Mesendoderm (in vitro differentiated cells): ENCODE measurements around the gene ADGRG1.

ENCODE experiments used
- DNase-seq: peaks from one replicate; pipeline ENCODE4 v3.0.0; 2013
- H2AK5ac ChIP-seq: 2 replicates; pipeline ENCODE4 v1.6.1; 2013; ENCODE audit warnings: low read length, inconsistent platforms
- H2BK120ac ChIP-seq: 2 replicates; pipeline ENCODE4 v1.6.1; 2013; ENCODE audit warnings: low read depth, mild to moderate bottlenecking, low read length, moderate library complexity, mixed read lengths
- H2BK15ac ChIP-seq: replicated peaks from 2 replicates; pipeline ENCODE4 v1.6.1; 2013; ENCODE audit warnings: low read depth, mild to moderate bottlenecking, moderate library complexity
- H2BK5ac ChIP-seq: 2 replicates; pipeline ENCODE4 v1.6.1; 2013; ENCODE audit warnings: low read length, inconsistent platforms
- H3K18ac ChIP-seq: 2 replicates; pipeline ENCODE4 v1.6.1; 2013; ENCODE audit warnings: mild to moderate bottlenecking, low read length, mixed read lengths
- H3K23ac ChIP-seq: one replicate; pipeline ENCODE4 v1.6.1; 2013; ENCODE audit warnings: low read length
- H3K27ac ChIP-seq: 2 replicates; pipeline ENCODE4 v1.5.1; 2013; ENCODE audit warnings: low read depth, mild to moderate bottlenecking, inconsistent platforms, low read length, moderate library complexity
- H3K27me3 ChIP-seq: 2 replicates; pipeline ENCODE4 v1.6.1; 2013; ENCODE audit warnings: low read length, control low read depth, mild to moderate bottlenecking, inconsistent platforms; ENCODE audit not compliant: insufficient read depth, poor library complexity
- H3K36me3 ChIP-seq: 2 replicates; pipeline ENCODE4 v1.6.1; 2013; ENCODE audit warnings: low read length, inconsistent platforms; ENCODE audit not compliant: control insufficient read depth, insufficient read depth
- H3K4ac ChIP-seq: one replicate; pipeline ENCODE4 v1.6.1; 2013; ENCODE audit warnings: low read depth, mild to moderate bottlenecking, low read length, moderate library complexity
- H3K4me1 ChIP-seq: 2 replicates; pipeline ENCODE4 v1.6.1; 2013; ENCODE audit warnings: low read depth, low read length, inconsistent platforms; ENCODE audit not compliant: control insufficient read depth
- H3K4me2 ChIP-seq: 2 replicates; pipeline ENCODE4 v1.6.1; 2013; ENCODE audit warnings: low read length
- H3K4me3 ChIP-seq: 2 replicates; pipeline ENCODE4 v1.5.1; 2013; ENCODE audit warnings: mild to moderate bottlenecking, low read length
- H3K56ac ChIP-seq: one replicate; pipeline ENCODE4 v1.6.1; 2013; ENCODE audit warnings: low read length
- H3K79me1 ChIP-seq: 2 replicates; pipeline ENCODE4 v1.6.1; 2013; ENCODE audit warnings: low read length, inconsistent platforms
- H3K79me2 ChIP-seq: 2 replicates; pipeline ENCODE4 v1.6.1; 2013; ENCODE audit warnings: mild to moderate bottlenecking, low read length; ENCODE audit not compliant: control insufficient read depth, insufficient read depth
- H3K9ac ChIP-seq: 2 replicates; pipeline ENCODE4 v1.6.1; 2013; ENCODE audit warnings: low read length, inconsistent platforms
- H4K5ac ChIP-seq: one replicate; pipeline ENCODE4 v1.6.1; 2013; ENCODE audit warnings: low read length
- H4K8ac ChIP-seq: one replicate; pipeline ENCODE4 v1.6.1; 2013; ENCODE audit warnings: low read depth, mild to moderate bottlenecking, control low read depth, low read length, moderate library complexity
- WGBS: extraction: QIAGEN DNeasy Blood & Tissue Kit; methylation state at CpG from one replicate; pipeline ENCODE4 v1.1.7; 2013; ENCODE audit warnings: low lambda C conversion rate, missing lambda C conversion rate; ENCODE audit not compliant: insufficient coverage; ENCODE audit errors: extremely low coverage; 5-methylcytosine and 5-hydroxymethylcytosine counted together

Gene ADGRG1

DNA sequence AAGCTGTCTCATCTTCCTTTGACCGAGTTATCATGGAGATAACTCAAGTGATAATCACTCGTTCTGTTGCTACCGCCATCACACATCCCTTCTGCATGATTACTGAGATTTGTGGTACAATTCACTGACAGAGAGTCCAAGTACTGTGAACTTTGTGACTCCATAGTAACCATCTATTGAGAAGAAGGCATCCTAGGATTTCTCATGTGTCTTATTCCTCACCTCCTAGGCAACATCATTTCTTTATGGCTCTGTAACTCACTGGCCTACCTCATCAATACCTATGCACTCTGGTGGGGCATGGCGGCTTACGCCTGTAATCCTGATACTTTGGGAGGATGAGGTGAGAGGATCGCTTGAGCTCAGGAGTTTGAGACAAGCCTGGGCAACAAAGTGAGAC is 85.6 kb downstream of the ADGRG1 start:
- Histone ChIP-seq H3K4me3 (no peak overlapping the region), H3K56ac (no peak overlapping the region), H3K27ac (no peak overlapping the region), H3K36me3 (no peaks in the 10 kb centered on the region), H3K4ac (no peak overlapping the region), H4K5ac (no peak overlapping the region), H3K18ac (no peak overlapping the region), H3K79me1 (no peaks in the 10 kb centered on the region), H3K9ac (no peak overlapping the region), H4K8ac (no peak overlapping the region), H3K4me2 (no peak overlapping the region), H3K4me1 (no peaks in the 10 kb centered on the region), H3K79me2 (no peaks in the 10 kb centered on the region), H2BK15ac (no peak overlapping the region), H2AK5ac (no peak overlapping the region), H2BK120ac (no peak overlapping the region), H3K23ac (no peak overlapping the region), H3K27me3 (no peaks in the 10 kb centered on the region), H2BK5ac (no peak overlapping the region)
- no CpG with 5 or more reads among the region's 6 CpGs for WGBS
- no peak for DNase-seq
